Kidney (tissue), 14 donors: ENCODE measurements around the gene SLC43A1. TPM values are rescaled to one million over a fixed set of nuclear protein-coding genes. Genes with fewer than 3 reads are reported as not detected.

Source experiments
- DNase-seq, 5 donors: peaks; one replicate each; pipeline ENCODE4 v3.0.0-alpha.2; 2013 to 2020
- FAIRE-seq: peaks from 2 replicates; lab custom pipeline; 2012; peaks lifted over from hg19 to GRCh38; lab: Jason Lieb, UNC
- H3K27ac ChIP-seq, 2 donors: one replicate each; pipeline ENCODE4 v1.7.0; 2013; ENCODE audit warnings: low read depth in 2 of 2, low read length in 2 of 2, inconsistent platforms in 1 of 2
- H3K27me3 ChIP-seq: one replicate; pipeline ENCODE4 v1.7.1; 2013; ENCODE audit warnings: low read length, inconsistent platforms; ENCODE audit not compliant: control insufficient read depth, insufficient read depth
- H3K36me3 ChIP-seq, 3 donors: one replicate each; pipeline versions ENCODE4 v1.7.0 to v1.7.1; 2013; ENCODE audit warnings: low read length in 3 of 3, control low read depth in 1 of 3, inconsistent platforms in 1 of 3; ENCODE audit not compliant: insufficient read depth in 3 of 3, control insufficient read depth in 2 of 3
- H3K4me1 ChIP-seq, 3 donors: one replicate each; pipeline versions ENCODE4 v1.7.0 to v1.7.1; 2013; ENCODE audit warnings: low read length in 3 of 3, inconsistent platforms in 1 of 3, low read depth in 1 of 3; ENCODE audit not compliant: control insufficient read depth in 2 of 3, insufficient read depth in 2 of 3
- H3K4me3 ChIP-seq, 3 donors: one replicate each; pipeline versions ENCODE4 v1.7.0 to v1.8.1; 2013; ENCODE audit warnings: low read length in 3 of 3, control low read depth in 1 of 3, inconsistent platforms in 1 of 3
- H3K9ac ChIP-seq, 3 donors: one replicate each; pipeline versions ENCODE4 v1.7.0 to v1.7.1; 2013; ENCODE audit warnings: low read length in 3 of 3, control low read depth in 1 of 3, inconsistent platforms in 1 of 3
- H3K9me3 ChIP-seq, 3 donors: one replicate each; pipeline versions ENCODE4 v1.7.0 to v1.7.1; 2013; ENCODE audit warnings: low read length in 3 of 3, control low read depth in 1 of 3, inconsistent platforms in 1 of 3; ENCODE audit not compliant: control insufficient read depth in 2 of 3, insufficient read depth in 1 of 3
- CTCF ChIP-seq: IDR thresholded peaks from 3 replicates; pipeline ENCODE4 v1.5.1; 2012; ENCODE audit warnings: mild to moderate bottlenecking, moderate library complexity, borderline replicate concordance; ENCODE audit not compliant: insufficient read depth; ENCODE audit errors: extremely low read depth
- intact Hi-C: fragments of 100-400 bp; cut with DNase I; formaldehyde crosslinking; loops from one replicate; pipeline ENCODE4 v1.11.1; 2022
- polyA plus RNA-seq: library from polyadenylated mRNA; stranded (reverse); fragments of 350-450 nt; fragmentation: Illumina TruSeq; extraction: RNeasy Lipid Tissue Mini Kit (QIAGEN cat#74804); gene quantifications from one replicate; pipeline ENCODE4 v1.2.3, GENCODE V29; 2014; ENCODE audit warnings: low read depth, low replicate concordance; ENCODE audit not compliant: insufficient read depth
- total RNA-seq: library from RNA; stranded (reverse); fragmentation: NEBNext Ultra II Directional; extraction: Animal tissue kit (Norgen Biotek cat#: 25700); gene quantifications from one replicate; pipeline ENCODE4 v1.2.1, GENCODE V29; 2021
- donor health status: control.
- donor health status: control.
- donor health status: control.
- donor health status: control.
- donor health status: control.
- donor health status: DM: yes; HTN: yes; CAD: no.
- donor health status: Normal renal cell carcinoma (clear cell type).

Gene SLC43A1
- total and polyA plus RNA-seq, 2 donors from 2014 or later, result 4.1 to 16.6 TPM

- H3K36me3 ChIP-seq, result no peaks in the 10 kb centered on the region
- no peaks in the 10 kb centered on the region for H3K9me3 ChIP-seq
- peaks cover 0 to 10% (median 4%) of the 10 kb centered on the region in 3 donors for H3K4me1 ChIP-seq
- H3K9ac ChIP-seq, result no peak overlapping the region
- H3K27me3 ChIP-seq, result peaks cover 9% of the 10 kb centered on the region
- peak in 1 of 5 donors; percentile 24 for DNase-seq
- no peak for FAIRE-seq
- H3K4me3 ChIP-seq, result no peak overlapping the region
- intact Hi-C loops, result no loop called here
- no peak for TF ChIP-seq CTCF
- H3K27ac ChIP-seq, result no peak overlapping the region
Observed at GRCh38 chr11:57473285-57473841, 42.1 kb downstream of the SLC43A1 start.

- Histone ChIP-seq H3K9me3 (no peaks in the 10 kb centered on the region), H3K36me3 (no peaks in the 10 kb centered on the region), H3K27me3 (peaks cover 9% of the 10 kb centered on the region), H3K9ac (no peak overlapping the region), H3K27ac (no peak overlapping the region), H3K4me1 (peaks cover 0 to 7% (median 4%) of the 10 kb centered on the region in 3 donors), H3K4me3 (no peak overlapping the region)
- no peak for DNase-seq
- TF ChIP-seq CTCF, result no peak
- intact Hi-C loops, result no loop called here
- no peak for FAIRE-seq
Observed at GRCh38 chr11:57471496-57471895, 44.0 kb downstream of the SLC43A1 start.

GRCh38 chr11:57469268-57469667 lies 46.2 kb downstream of the SLC43A1 start:
- DNase-seq (no peak), FAIRE-seq (no peak)
- H3K4me3 ChIP-seq, result no peak overlapping the region
- no peaks in the 10 kb centered on the region for H3K36me3 ChIP-seq
- H3K27me3 ChIP-seq, result no peaks in the 10 kb centered on the region
- no peak overlapping the region for H3K9ac ChIP-seq
- intact Hi-C loops, result no loop called here
- H3K27ac ChIP-seq, result no peak overlapping the region
- no peaks in the 10 kb centered on the region for H3K4me1 ChIP-seq
- H3K9me3 ChIP-seq, result no peaks in the 10 kb centered on the region
- TF ChIP-seq CTCF, result no peak

GRCh38 chr11:57468276-57468675 lies 47.2 kb downstream of the SLC43A1 start:
- no peak for DNase-seq
- TF ChIP-seq CTCF, result no peak
- Histone ChIP-seq H3K27ac (no peak overlapping the region), H3K4me1 (no peaks in the 10 kb centered on the region), H3K9ac (no peak overlapping the region), H3K27me3 (no peaks in the 10 kb centered on the region), H3K4me3 (no peak overlapping the region), H3K36me3 (no peaks in the 10 kb centered on the region), H3K9me3 (no peaks in the 10 kb centered on the region)
- intact Hi-C loops, result no loop called here
- no peak for FAIRE-seq
